Bone marrow (tissue), 2 donors: ENCODE results near the gene SUSD4.

ENCODE experiments used
- DNase-seq, 2 donors: peaks; one replicate each; lab custom pipeline; 2025; lab: John Stamatoyannopoulos, UW

The SUSD4 gene

DNA sequence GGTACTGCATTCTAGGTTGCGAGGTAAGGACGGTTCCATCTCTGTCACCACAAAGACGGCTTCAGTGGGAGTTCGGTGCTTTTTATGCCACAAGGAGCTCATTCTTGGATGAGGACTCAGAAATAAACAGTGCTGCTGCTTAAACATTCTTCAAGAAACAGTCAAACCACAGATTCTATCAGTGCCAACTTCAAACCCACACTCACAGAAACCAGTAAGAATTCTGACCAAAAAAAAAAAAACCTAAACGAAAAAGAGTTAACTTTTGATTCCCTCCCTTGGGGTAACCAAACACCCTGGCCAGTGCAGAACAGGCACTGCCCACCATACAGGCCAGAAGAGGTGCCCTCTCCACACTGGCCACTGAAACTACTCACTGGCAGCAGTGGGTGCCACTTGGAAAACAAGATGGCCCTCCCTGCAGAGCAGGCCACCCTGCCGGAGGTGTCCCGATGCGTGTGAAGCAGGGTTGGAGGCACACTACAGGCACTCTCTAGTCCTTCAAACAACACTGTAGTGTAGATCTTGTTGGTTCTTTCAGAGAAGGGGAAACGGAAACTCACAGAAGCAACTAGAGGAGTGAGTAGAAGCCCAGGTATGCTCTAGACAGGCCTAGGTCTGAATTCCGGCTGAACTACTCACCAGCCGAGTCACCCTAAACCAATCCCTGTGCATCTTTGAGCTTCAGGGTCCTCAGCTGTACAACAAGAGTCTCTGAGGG is 133.7 kb downstream of the SUSD4 start:
- DNase-seq, result no peak

DNA sequence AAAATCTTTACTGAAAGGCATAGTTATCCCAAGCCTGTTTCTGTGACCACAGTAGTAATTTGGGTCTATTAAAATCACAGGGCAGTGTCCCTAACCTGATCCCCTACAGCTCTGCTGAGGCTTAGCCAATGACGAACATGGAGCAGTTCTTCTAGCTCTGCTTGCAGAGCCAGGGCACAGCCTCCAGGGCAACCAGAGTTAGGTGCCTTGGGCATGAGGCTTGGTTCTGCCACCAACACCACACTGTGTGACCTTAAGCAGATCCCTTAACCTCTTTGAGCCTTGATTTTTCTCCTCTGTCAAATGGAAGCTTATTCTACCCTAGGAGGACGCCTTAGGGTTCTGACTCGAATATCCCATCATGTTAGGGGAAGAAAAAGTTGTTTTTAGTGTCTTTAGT is 134.2 kb downstream of the SUSD4 start:
- DNase-seq, result no peak

DNA sequence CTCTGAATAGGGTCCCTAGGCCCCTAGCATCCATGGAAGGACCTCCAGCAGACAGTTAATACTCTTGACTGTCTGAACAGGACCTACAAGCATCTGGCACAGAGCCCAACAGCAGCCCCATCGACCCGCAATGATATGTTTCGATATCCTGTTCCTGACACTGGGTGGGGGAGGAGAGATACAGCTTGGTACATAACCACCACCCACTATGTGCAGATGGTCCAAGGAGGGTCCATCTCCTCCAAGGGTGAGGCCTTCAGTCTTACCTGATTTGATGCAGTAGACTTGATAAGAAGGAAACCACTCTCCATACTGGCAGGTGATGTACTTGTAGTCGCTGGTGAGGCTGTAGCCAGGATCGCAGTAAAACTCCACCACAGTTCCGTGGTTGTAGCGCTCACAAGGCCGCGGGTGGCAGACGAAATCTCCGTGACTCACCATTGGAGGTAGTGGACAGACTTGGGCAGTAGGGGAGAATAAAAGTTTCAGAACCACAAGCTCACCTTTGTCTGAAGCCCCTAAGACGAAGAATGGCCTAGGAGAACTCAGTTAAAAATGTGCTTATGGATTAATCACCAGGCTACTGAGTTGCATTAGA is 134.9 kb downstream of the SUSD4 start:
- DNase-seq, result no peak

DNA sequence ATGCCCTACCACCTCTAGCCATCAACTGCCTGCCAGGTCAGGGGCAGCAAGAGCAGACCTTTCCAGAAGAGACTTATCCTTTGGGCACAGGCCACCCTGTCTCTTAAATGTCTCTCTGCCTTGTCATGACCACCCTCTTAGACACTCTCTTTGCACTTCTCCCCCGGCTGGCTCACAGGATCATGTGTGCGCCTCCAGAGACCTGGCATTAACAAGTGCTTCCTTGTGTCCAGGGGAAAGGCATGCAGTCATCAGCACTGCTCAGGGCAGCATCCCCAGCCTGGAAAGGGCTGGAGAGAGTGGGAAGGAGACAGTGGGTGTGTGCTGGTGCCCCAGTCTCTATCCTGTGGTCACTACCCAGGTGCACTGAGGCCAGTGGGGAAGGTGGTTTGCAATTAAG is 135.8 kb downstream of the SUSD4 start:
- no peak for DNase-seq

DNA sequence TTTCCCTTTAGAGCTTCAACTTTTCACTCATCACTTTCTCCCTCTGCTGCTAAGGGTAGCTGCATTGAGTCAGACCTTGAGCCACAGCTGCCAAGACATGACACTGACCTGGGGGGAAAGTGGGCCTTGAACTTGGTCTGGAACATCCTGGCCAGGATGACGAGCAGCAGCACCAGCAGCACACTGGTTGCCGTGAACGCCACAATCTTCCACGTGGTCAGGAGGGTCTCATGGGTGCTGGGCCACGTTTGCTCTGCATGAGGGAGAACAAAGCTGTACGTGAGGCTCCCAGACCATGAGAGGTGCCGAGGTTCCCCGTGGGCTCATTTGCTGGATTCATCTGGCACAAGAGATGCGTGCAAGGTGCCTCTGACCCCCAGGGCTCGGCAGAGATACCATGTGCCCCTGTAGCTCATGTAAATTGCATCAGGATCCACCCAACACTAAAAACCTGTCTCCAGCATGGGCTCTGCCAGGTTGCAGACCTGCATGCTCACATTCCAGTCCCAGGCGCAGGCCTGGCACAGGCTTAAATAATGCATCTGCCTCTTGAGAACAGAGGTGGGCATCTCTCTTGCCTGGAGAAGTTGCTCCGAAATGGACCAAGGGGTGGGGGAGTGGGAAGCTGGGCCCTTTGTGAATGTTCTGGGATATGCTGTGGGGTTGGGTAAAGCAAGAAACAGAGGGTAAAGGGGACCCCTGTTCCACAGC is 136.3 kb downstream of the SUSD4 start:
- no peak for DNase-seq

DNA sequence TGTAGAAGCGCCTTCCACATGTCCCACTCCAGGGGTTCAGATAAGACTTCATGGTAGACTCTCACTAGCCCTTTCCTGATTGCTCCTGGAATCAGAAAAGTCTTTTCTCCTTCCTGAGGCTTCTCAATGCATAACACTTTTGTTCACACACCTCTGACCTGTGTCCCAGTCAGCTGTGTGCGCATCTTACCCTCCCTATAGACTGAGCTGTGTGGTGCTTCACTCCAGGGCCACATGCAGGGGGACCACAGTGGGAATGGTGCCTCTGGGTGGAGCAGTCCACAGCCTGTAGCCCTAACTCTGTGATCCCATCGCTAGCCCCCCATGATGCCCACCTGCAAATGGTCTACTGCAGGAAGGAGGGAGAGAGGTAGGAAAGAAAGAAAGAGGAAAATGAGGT is 136.9 kb downstream of the SUSD4 start:
- no peak for DNase-seq

DNA sequence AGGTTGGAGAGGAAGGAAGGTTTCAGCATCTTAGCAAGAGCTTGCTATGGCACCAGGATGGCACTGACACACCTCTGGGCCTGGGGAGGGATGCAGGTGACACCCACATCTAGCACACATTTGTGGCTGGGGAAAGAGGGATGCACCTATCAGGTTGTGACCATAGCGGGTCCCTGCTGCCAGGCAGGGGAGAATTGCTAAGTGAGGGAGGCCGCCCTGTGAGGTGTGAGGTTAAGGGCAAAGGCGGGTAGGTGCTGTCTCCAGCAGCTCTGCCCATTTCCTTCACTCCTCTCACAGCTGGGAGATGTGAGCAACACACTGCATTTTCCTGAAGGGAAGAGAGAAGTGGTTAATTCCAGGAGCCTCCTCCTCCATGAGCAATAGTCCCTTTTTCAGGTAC is 137.7 kb downstream of the SUSD4 start:
- no peak for DNase-seq

DNA sequence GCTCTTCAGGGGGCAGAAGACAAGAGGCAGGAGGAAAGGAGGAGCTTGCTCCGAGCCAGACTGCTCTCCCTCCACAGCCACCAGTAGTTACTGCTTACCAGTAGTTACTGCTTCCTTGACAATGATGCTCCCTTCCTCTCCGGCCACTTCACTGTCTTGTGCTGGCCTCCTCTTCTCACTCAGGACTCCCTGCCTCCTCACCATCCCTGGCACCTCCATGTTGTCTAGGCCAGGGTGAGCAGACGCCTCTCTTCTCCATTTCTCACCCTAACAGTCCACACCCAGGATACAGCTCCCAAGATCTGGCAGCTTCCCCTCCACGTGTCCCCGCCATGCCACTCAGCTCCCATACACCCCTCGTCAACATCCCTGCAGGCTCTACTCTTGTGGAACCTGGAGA is 138.5 kb downstream of the SUSD4 start:
- DNase-seq, result no peak

DNA sequence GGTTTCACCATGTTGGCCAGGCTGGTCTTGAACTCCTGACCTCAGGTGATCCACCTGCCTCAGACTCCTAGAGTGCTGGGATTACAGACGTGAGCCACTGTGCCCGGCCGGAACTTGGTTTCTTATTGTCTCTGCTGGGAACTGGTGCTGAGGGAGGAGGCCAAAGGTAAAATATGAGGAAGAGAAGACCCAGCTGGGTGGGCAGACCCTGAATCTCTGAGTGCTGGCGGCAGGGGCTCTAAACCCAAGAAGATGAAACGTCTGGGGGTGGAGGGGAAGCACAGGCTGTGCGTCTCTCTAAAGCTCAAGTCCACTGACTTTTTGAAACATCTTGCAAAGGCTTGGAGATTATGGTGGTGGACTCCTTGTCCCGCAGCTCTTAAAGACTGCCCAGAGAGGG is 138.9 kb downstream of the SUSD4 start:
- no peak for DNase-seq

DNA sequence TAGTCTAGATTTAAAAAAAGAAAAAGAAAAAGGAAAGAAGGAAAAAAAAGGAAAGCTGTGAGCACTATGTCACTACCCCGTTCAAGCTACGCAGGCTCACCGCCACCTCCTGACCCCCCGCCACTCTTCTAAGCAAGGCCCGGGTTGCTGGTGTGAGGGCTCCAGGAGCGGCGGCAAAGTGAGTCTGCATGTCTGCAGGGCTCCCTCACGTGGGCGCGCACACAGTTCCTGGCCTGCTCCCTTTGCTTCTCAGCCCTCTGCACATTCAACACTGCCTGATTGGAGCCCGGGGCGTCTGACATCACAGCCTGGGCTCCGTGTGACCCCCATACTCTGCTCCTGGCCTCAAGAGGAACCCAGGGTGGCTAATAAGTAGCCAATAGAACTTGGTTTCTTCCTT is 139.5 kb downstream of the SUSD4 start:
- no peak for DNase-seq

DNA sequence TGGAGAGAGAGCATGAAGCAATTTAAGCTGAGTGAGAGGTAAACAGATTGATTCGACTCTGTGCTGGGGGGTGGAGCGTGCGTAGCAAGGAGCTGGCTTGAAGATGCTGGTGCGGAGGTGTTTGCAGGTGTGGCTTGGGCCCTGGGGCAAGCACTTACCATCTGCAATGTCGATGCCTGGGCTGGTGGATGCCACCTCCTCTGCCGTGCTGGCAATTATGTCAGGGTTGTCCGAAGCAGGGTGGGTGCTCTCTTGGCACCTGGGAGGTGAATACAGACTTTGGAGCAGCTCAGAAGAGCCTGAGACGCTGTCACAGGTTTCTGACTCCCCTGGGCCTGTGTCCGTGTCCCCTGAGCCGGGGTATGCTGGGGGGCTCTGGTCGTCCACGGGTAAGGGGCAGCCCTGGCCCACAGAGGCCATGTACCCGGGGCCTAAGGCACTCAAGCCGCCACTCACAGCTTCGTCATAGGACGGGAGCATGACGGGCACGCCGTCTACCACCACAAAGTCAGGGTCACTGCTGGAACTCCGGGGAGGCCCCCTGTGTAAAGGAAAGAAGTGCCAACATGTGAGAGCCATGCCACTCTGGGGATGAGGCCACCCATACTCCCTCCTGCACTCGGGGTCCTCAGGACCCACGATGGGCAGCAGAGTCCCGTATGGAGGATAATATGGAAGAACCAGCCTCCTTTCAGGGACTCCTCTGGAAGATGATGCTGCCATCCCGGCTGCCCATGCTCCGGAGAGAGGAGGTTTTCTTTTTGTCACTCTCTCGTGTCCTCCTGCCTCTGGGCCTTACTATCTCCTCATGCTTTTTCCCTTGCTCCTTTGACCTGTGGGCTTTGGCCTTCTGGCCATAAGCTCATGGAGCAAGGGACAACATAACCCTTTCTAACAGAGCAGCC is 140.6 kb downstream of the SUSD4 start:
- no peak for DNase-seq

DNA sequence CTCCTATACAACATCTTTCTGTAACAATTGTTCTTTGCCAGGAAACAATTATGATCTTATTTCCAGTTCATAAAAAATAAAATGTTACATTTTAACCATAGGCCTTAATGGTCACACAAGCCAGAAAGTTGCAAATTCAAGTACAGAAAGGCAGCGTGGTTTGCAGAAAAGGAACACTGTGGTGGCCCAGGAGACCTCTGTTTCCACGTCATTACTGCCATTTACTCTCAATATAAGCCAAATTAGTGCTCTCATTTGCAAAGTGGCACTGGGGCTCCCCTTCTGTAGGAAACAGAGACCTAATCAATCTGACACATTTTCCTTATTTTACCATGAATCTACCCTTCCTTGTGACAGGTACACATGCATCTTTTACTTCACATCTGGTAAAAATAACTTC is 141.6 kb downstream of the SUSD4 start:
- no peak for DNase-seq

DNA sequence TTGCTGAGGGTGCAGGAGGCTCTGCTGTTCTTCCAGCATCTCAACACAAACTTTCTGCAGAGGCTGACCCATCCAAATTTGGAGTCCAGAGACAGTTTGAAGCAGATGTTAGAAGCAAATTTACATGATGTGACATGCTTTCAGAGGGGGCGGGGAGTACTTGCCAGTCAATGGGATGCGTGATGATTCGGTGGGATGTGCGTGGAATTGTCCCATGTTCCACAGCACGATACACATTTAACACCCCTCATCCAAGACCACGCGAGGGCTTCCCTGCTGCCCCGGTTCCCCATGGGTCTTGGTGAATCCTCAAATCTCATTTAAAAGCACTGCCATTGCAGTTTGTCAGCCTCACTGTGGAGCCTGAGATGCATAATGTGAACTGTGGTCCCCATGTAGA is 142.3 kb downstream of the SUSD4 start:
- no peak for DNase-seq

DNA sequence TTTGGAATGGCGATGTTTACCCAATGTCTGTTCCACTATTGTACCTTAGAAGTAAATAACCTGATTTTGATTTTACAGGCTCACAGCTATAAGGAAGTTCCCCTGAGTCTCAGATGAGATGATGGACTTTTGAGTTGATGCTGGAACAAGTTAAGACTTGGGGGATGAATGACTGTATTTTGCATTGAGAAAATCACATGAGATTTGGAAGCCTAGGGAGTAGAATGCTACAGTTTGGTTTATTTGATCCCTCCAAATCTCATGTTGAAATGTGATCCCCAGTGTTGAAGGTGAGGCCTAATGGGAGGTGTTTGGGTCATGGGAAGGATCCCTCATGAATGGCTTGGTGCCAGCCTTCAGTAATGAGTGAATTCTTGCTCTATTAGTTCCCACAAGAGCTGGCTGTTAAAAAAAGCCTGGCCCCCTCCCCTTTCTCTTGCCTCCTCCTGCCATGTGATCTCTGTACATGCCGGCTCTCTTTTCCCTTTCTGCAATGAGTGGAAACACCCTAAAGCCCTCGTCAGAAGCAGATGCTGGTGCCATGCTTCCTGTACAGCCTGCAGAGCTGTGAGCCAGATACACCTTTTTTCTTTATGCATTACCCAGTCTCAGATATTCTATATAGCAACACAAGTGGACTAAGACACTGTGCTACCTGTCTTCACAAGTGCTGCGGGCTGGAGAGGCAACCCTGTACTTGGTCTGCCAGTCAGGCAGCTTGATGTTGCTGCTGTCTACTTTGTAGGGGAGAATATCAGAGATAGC is 143.9 kb downstream of the SUSD4 start:
- DNase-seq, result no peak

DNA sequence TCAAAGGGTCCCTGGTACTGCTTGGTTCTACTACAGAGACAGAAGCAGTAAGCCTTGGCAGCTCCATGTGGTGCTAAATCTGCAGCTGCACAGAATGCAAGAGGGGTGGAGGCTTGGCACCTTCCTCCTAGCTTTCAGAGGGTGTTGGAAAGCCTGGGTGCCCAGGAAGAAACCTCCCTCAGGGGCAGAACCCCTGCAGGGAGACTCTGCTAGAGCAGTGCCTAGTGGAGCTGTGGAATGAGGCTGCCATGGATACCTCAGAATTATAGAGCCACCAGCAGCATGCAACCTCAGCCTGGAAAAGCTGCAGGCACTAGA is 144.7 kb downstream of the SUSD4 start:
- no peak for DNase-seq

DNA sequence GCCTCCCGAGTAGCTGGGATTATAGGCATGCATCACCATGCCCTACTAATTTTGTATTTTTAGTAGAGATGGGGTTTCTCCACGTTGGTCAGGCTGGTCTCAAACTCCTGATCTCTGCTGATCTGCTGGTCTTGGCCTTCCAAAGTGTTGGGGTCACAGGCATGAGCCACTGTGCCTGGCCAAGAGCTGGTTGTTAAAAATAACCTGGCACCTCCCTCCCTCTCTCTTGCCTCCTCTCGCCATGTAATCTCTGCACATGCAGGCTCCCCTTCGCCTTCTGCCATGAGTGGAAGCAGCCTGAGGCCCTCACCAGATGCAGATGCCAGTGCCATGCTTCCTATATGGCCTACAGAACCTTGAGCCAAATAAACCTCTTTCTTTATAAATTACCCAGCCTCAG is 146.2 kb downstream of the SUSD4 start:
- no peak for DNase-seq

DNA sequence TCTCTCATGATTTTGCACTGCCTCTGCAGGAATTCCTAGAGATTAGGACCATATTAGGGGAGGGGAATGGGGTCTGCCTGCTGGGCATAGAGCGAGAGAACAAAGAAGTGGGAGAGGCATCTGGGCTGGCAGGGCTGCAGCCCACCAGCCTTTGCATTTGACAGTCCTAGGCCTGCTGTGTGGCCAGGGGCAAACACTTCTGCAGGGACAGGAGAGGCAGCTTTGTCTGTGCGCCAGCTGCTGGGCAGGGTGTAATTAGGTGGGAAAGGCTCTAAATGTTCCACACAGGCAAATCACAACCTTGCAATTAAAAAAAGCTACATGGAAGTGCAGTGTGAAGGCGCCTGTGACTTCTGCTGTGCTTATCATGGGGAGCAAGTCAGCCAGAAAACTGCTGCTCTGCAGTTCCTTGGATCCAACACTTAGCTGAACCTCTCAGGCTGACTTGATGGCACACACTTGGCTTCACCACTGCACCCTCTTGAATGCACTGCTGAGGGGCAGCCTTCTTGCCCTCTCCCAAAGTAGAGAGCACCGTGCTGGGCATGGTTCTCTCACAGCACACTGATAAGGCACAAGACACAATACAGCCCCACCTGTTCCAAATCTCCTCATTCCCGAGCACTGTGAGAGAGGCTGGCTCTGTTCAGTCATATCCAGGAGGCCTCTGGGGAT is 147.3 kb downstream of the SUSD4 start:
- no peak for DNase-seq

DNA sequence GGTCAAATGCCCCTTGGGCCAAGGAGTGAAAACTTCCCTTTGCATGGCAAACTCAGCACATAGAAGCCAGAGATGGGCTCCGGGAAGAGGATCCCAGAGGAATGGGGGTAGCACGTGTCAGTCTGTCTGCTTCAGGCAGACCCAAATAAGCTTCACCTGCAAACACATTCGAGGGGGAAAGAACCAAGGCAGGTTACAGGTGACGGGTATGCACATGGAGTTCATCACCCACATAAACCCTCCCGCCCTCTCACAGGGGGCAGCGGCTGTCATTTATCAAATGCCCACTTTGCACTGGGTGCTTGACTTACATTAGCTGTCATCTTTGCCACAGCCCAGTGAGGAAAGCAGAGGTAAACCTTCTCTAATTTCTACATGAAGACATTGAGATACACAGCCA is 147.9 kb downstream of the SUSD4 start:
- no peak for DNase-seq

DNA sequence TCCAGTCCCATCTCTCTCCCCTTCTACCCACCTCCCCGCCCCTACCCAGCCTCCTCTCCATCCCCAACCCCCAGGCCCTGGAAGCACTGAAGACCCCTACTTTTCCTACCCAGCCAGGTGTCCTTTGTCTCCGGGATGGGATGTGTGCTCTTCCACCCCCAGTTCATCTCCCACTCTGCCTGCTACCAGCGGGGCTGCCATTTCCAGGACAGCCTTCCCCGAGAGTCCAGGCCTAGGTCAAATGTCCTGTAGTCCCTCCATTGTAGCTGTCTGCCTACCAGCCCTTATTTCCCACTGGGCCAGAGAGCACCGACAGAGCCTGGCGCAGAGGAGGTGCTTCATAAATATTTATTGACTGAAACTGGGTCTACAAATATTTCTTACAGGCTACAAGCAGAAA is 148.9 kb downstream of the SUSD4 start:
- no peak for DNase-seq

DNA sequence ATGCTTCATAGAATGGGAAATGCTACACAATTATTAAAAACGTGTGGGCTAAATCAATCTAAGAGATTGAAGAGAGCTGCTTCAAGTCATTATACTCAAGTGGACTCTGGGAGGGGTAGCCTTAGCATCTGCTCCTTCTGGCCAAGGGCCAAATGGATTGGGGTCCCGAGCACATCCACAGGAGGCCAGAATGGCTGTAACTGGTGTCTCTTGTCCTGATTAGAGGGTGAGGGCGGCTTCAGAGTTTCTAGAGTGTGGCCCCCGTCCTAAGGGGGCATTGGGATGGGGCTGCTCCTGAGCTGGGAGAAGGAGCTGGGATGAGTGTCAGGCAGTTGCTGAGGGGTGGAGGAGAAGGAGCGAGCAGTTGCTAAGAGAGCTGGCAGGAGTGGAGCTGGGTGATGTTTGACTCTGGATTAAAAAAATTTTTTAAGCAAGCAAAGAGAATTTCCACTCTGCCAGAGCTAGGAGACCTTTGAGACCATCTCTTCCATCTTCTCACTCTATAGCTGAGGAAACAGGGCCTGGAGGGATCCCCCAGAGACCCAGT is 149.6 kb downstream of the SUSD4 start:
- no peak for DNase-seq

DNA sequence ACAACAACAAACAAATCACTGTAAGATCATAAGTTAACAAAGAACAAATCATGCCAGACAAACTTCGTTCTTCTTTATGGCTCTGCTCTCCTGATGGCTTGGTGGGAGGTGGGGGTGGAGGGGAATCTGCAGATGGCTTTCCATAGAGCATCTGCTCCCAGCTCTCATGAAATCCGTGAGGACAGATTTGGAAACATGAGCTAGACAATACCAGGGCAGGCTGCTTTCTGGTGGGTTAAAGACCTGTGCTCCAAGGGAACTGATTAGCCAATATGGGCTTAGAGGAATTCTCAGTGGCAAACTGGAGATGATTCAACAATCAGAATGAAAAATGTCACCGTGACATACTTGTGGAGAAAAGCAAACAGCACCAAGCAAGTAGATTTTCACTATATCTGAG is 151.5 kb downstream of the SUSD4 start:
- no peak for DNase-seq
